SK-N-SH (cell line): ENCODE results near the gene DNAJB6. TPM values are rescaled to one million over a fixed set of nuclear protein-coding genes. Genes with fewer than 3 reads are reported as not detected.

Source experiments
- CTCF ChIA-PET: fragments of 300-600, 350-600 bp; formaldehyde crosslinking; extraction: SDS; loops from one replicate; lab custom pipeline; 2021; lab: Yijun Ruan, JAX
- POLR2A ChIA-PET: fragments of 350-600 bp; sonication (Branson Sonifier 250); formaldehyde crosslinking; extraction: SDS; loops from one replicate; lab custom pipeline; 2020; ENCODE audit warnings: antibody characterized with exemption, inconsistent platforms; lab: Yijun Ruan, JAX
- DNase-seq: peaks from one replicate; pipeline ENCODE4 v3.0.0; 2012
- H2AFZ ChIP-seq: fragments of 200-600 bp; sonication (generic); 2 replicates; pipeline ENCODE4 v1.8.1; 2016; ENCODE audit warnings: antibody characterized with exemption, mild to moderate bottlenecking, low read depth
- H3F3A ChIP-seq: fragments of 200-600 bp; sonication (generic); replicated peaks from 2 replicates; pipeline ENCODE3; 2016; ENCODE audit warnings: antibody characterized with exemption, mild to moderate bottlenecking; ENCODE audit not compliant: insufficient read depth
- H3K27ac ChIP-seq, 2 experiments: fragments of 200-500 bp in 1 of 2; fragments of 200-600 bp in 1 of 2; sonication (Bioruptor generic) in 1 of 2; sonication (generic), shearing (Covaris generic) in 1 of 2; 2 replicates each; pipeline versions ENCODE4 v1.5.1 to v1.6.1; 2014 to 2016; ENCODE audit warnings: low read depth in 2 of 2, inconsistent platforms in 1 of 2, low read length in 1 of 2, mild to moderate bottlenecking in 1 of 2, mixed read lengths in 1 of 2
- H3K27me3 ChIP-seq: fragments of 200-600 bp; sonication (generic), shearing (Covaris generic); 2 replicates; pipeline ENCODE4 v1.6.1; 2016; ENCODE audit warnings: mixed run types; ENCODE audit not compliant: insufficient read depth
- H3K36me3 ChIP-seq, 2 experiments: fragments of 200-500 bp in 1 of 2; fragments of 200-600 bp in 1 of 2; sonication (Bioruptor generic) in 1 of 2; sonication (generic) in 1 of 2; replicated peaks in 1 of 2; 2 replicates each; pipeline versions ENCODE3 to v1.5.1; 2014 to 2016; ENCODE audit warnings: low read length in 1 of 2, mild to moderate bottlenecking in 1 of 2; ENCODE audit not compliant: insufficient read depth in 2 of 2, control insufficient read depth in 1 of 2
- H3K4me1 ChIP-seq, 2 experiments: fragments of 200-500 bp in 1 of 2; fragments of 200-600 bp in 1 of 2; sonication (Bioruptor generic) in 1 of 2; sonication (generic), shearing (Covaris generic) in 1 of 2; 2 replicates each; pipeline versions ENCODE4 v1.5.1 to v1.6.1; 2014 to 2016; ENCODE audit warnings: low read depth in 1 of 2, low read length in 1 of 2, mixed run types in 1 of 2; ENCODE audit not compliant: insufficient read depth in 2 of 2, control insufficient read depth in 1 of 2
- H3K4me2 ChIP-seq: fragments of 200-600 bp; sonication (generic), shearing (Covaris generic); 2 replicates; pipeline ENCODE4 v1.6.1; 2017; ENCODE audit warnings: mixed run types
- H3K4me3 ChIP-seq, 2 experiments: fragments of 200-500 bp in 1 of 2; fragments of 200-600 bp in 1 of 2; sonication (Bioruptor generic) in 1 of 2; sonication (generic), shearing (Covaris generic) in 1 of 2; 2 replicates each; pipeline versions ENCODE4 v1.5.1 to v1.8.1; 2014 to 2016; ENCODE audit warnings: low read depth in 2 of 2, inconsistent platforms in 1 of 2, low read length in 1 of 2, mild to moderate bottlenecking in 1 of 2, mixed read lengths in 1 of 2, moderate library complexity in 1 of 2
- H3K79me2 ChIP-seq: fragments of 200-600 bp; sonication (generic); 2 replicates; pipeline ENCODE4 v1.8.1; 2017; ENCODE audit warnings: mild to moderate bottlenecking; ENCODE audit not compliant: insufficient read depth
- H3K9ac ChIP-seq: fragments of 200-600 bp; sonication (generic); 2 replicates; pipeline ENCODE4 v1.6.1; 2017; ENCODE audit warnings: mixed run types
- H3K9me2 ChIP-seq: fragments of 200-600 bp; sonication (generic); 2 replicates; pipeline ENCODE4 v1.6.1; 2017; ENCODE audit warnings: mixed run types
- H3K9me3 ChIP-seq: fragments of 200-600 bp; sonication (generic); 2 replicates; pipeline ENCODE4 v1.6.1; 2017; ENCODE audit warnings: mixed run types, mild to moderate bottlenecking, moderate library complexity
- H4K20me1 ChIP-seq: fragments of 200-600 bp; sonication (generic); 2 replicates; pipeline ENCODE4 v1.6.1; 2017; ENCODE audit warnings: mild to moderate bottlenecking, mixed run types; ENCODE audit not compliant: insufficient read depth
- CHD2 ChIP-seq: fragments of 150-350 bp; IDR thresholded peaks from 2 replicates; pipeline ENCODE4 v1.6.1; 2018; ENCODE audit warnings: low read length; ENCODE audit not compliant: partially characterized antibody
- CTCF ChIP-seq: fragments of 200-600 bp; sonication (generic); IDR thresholded peaks from 2 replicates; pipeline ENCODE4 v1.6.1; 2017; ENCODE audit warnings: antibody characterized with exemption, mild to moderate bottlenecking, moderate library complexity
- ELF1 ChIP-seq: IDR thresholded peaks from 2 replicates; pipeline ENCODE4 v1.4.0; 2012
- EP300 ChIP-seq, 2 experiments: IDR thresholded peaks; 2 replicates each; pipeline versions ENCODE4 v1.4.0 to v1.6.1; 2012; ENCODE audit warnings: borderline replicate concordance in 1 of 2, low read depth in 1 of 2, low read length in 1 of 2
- EZH2phosphoT487 ChIP-seq: fragments of 200-600 bp; sonication (generic); IDR thresholded peaks from 2 replicates; pipeline ENCODE4 v1.6.1; 2017; ENCODE audit warnings: low read depth, mixed run types, mild to moderate bottlenecking, antibody characterized with exemption, moderate library complexity, borderline replicate concordance
- FOSL2 ChIP-seq: IDR thresholded peaks from 2 replicates; pipeline ENCODE4 v1.4.0; 2012; ENCODE audit warnings: low read depth, mild to moderate bottlenecking, moderate library complexity, borderline replicate concordance
- FOXJ3 ChIP-seq: sonication (generic); formaldehyde crosslinking; IDR thresholded peaks from 2 replicates; pipeline ENCODE4 v1.5.1; 2020; ENCODE audit warnings: mild to moderate bottlenecking, missing genetic modification reagents
- FOXM1 ChIP-seq: IDR thresholded peaks from 2 replicates; pipeline ENCODE4 v1.4.0; 2012; ENCODE audit warnings: low read depth, mild to moderate bottlenecking
- GATA2 ChIP-seq: sonication (generic); formaldehyde crosslinking; IDR thresholded peaks from 2 replicates; pipeline ENCODE4 v1.5.0; 2020; ENCODE audit warnings: mild to moderate bottlenecking, missing genetic modification reagents
- MAX ChIP-seq: IDR thresholded peaks from 2 replicates; pipeline ENCODE4 v1.4.0; 2012; ENCODE audit warnings: low read depth
- NFIC ChIP-seq: IDR thresholded peaks from 2 replicates; pipeline ENCODE4 v1.4.0; 2012; ENCODE audit warnings: borderline replicate concordance
- NRF1 ChIP-seq: IDR thresholded peaks from 2 replicates; pipeline ENCODE4 v1.6.1; 2012; ENCODE audit warnings: low read depth, mild to moderate bottlenecking, low read length
- PBX3 ChIP-seq: IDR thresholded peaks from 2 replicates; pipeline ENCODE4; 2012
- POLR2AphosphoS5 ChIP-seq: IDR thresholded peaks from 2 replicates; pipeline ENCODE4 v1.6.1; 2012; ENCODE audit warnings: low read depth, low read length
- RAD21 ChIP-seq: IDR thresholded peaks from 2 replicates; pipeline ENCODE4 v1.6.1; 2012; ENCODE audit warnings: mild to moderate bottlenecking, low read length
- SIN3A ChIP-seq: IDR thresholded peaks from 2 replicates; pipeline ENCODE4 v1.6.1; 2012; ENCODE audit warnings: low read depth, mild to moderate bottlenecking, low read length, moderate library complexity, borderline replicate concordance
- SMC3 ChIP-seq: IDR thresholded peaks from 2 replicates; pipeline ENCODE4 v1.6.1; 2012; ENCODE audit warnings: low read depth, low read length, improper control_type of control experiment
- TAF1 ChIP-seq: IDR thresholded peaks from 2 replicates; pipeline ENCODE4 v1.6.1; 2012; ENCODE audit warnings: low read depth, mild to moderate bottlenecking, low read length, moderate library complexity, borderline replicate concordance
- YY1 ChIP-seq: IDR thresholded peaks from 2 replicates; pipeline ENCODE4 v1.4.0; 2012; ENCODE audit warnings: low read depth, mild to moderate bottlenecking
- ZBTB33 ChIP-seq: IDR thresholded peaks from 2 replicates; pipeline ENCODE4 v1.4.0; 2012; ENCODE audit warnings: low read depth, borderline replicate concordance
- WGBS: methylation state at CpG from one replicate; pipeline ENCODE4 v1.1.6; 2017; ENCODE audit warnings: low lambda C conversion rate; 5-methylcytosine and 5-hydroxymethylcytosine counted together
- polyA plus RNA-seq, 3 experiments: library from polyadenylated mRNA; depleted of rRNA; stranded (reverse); fragments of >200 nt; gene quantifications; 2 replicates each; pipeline ENCODE4 v1.2.3, GENCODE V29; 2012

Gene DNAJB6
- polyA plus RNA-seq, 1 of the 3 experiments (the other 2 are of a cell fraction): 176 TPM

- Histone ChIP-seq H3F3A (no peaks in the 10 kb centered on the region), H3K27ac (no peak overlapping the region), H3K4me1 (no peaks in the 10 kb centered on the region), H3K9ac (no peak overlapping the region), H3K4me3 (no peak overlapping the region), H3K36me3 (no peaks in the 10 kb centered on the region), H3K4me2 (no peak overlapping the region), H3K9me2 (no peaks in the 10 kb centered on the region), H3K9me3 (0 out of 2 replicates have a peak, but pooled peaks cover 5% of the 10 kb centered on the region), H3K27me3 (no peaks in the 10 kb centered on the region), H3K79me2 (no peaks in the 10 kb centered on the region), H2AFZ (no peak overlapping the region), H4K20me1 (no peaks in the 10 kb centered on the region)
- no peak for DNase-seq
- CTCF ChIA-PET: no interaction called here
- 62% methylated on average over 9 of the region's 9 CpGs for WGBS
- TF ChIP-seq FOXM1 (no peak), TAF1 (no peak), FOXJ3 (no peak), ELF1 (no peak), PBX3 (no peak), ZBTB33 (no peak), SMC3 (no peak), YY1 (no peak), GATA2 (CRISPR knock-in tag) (no peak), CHD2 (no peak), SIN3A (no peak), NRF1 (no peak), EZH2phosphoT487 (no peak), MAX (no peak), RAD21 (no peak), POLR2AphosphoS5 (no peak), FOSL2 (no peak), CTCF (no peak), NFIC (no peak), EP300 (IDR thresholded peaks at IDR 0.05; ENCODE audit: borderline replicate concordance in 1 of 2, low read depth in 1 of 2, low read length in 1 of 2) (no peak)
- POLR2A ChIA-PET: no interaction called here
These were observed 121.4 kb downstream of the DNAJB6 start for GRCh38 chr7:157458254-157458633.
